ENCODE results near the gene ZNF430. TPM values are rescaled to one million over a fixed set of nuclear protein-coding genes. Genes with fewer than 3 reads are reported as not detected.
A peak's percentile ranks its signal among the peaks of the same experiment; 100 is the strongest.

ZNF430 gene
- total RNA-seq, 4 donors from 2014 or later = 3.8 to 173 (median 26.0) TPM

- Histone ChIP-seq H3K36me3 (no peaks in the 10 kb centered on the region), H3K27ac (no peak overlapping the region), H3K4me1 (no peaks in the 10 kb centered on the region), H3K9me3 (peaks cover 0 to 9% of the 10 kb centered on the region in 2 donors), H3K4me3 (no peak overlapping the region), H3K27me3 (no peaks in the 10 kb centered on the region)
- intact Hi-C loops (cut with DNase I; ENCODE audit: low total_unique reads) = no loop called here
- DNase-seq = no peak
- no peak for TF ChIP-seq POLR2A (IDR thresholded peaks at IDR 0.05)
- TF ChIP-seq CTCF (IDR thresholded peaks at IDR 0.05) = no peak
Observed at GRCh38 chr19:21065336-21065735, 44.9 kb downstream of the ZNF430 start.

DNA sequence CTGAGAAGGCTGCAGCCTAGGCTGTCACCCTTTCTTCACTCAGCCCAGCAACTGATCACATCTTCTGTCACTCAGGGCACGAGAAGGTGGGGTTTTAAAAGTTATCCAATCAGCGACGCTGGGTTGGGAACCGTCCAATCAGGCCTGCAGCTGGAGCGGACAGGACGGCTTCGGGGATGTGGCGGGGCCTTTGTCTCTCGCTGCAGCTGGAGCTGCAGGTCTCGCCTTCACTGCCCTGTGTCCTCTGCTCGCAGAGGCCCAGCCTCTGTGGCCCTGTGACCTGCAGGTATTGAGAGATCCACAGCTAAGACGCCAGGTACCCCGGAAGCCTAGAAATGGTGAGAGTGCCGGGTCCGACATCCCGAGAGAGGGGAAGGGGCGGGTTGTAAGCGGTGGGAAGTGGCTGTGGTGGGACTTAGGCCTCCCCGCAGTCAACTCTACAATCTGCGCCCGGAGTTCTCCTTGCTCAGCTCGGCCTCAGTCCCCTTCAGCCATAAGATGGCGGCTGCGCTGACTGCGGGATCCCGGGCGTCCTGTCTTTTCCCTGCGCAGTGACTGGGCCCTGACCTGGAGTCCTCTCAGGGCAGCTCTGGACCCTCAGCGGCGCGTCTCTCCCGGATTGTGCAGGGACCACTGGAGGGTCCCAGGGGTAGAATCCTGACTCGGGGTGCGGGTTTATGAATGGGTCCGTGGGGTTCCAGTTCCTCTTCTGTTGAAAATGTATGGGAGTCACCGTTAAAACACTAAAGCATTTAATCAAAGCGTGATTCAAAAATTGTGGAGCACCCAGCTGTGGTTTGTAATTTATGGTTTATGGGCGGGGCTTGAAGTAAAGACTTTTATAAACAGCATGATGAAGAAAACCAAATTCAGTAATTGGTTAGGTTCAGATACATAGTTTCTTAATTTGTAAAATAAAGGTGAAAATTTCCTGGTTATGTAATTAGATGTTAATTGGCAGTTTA lies 61.8 kb downstream of the ZNF430 start, which contains the start of gene ZNF714:
TSS of gene ZNF714 (plus strand) at position 193 of the 965 bp plus-strand sequence. CDS start 16,066 bp downstream, outside the sequence.
- H3K36me3 ChIP-seq = no peaks in the 10 kb centered on the region
- no peaks in the 10 kb centered on the region for H3K27me3 ChIP-seq
- no peaks in the 10 kb centered on the region for H3K9me3 ChIP-seq
- H3K4me3 ChIP-seq = peak within 1 kb of the TSS; percentile 49 to 54
- no peak for TF ChIP-seq CTCF (IDR thresholded peaks at IDR 0.05)
- peak in 1 of 2 donors; percentile 25 for TF ChIP-seq POLR2A (IDR thresholded peaks at IDR 0.05)
- H3K4me1 ChIP-seq = no peaks in the 10 kb centered on the region
- H3K27ac ChIP-seq = peak within 1 kb of the TSS; percentile 55 to 63
- intact Hi-C loops (cut with DNase I; ENCODE audit: low total_unique reads) = no loop called here
- DNase-seq = peak; percentile 77 to 81

GRCh38 chr19:21084343-21084742 lies 63.9 kb downstream of the ZNF430 start:
- Histone ChIP-seq H3K4me1 (no peaks in the 10 kb centered on the region), H3K27me3 (no peaks in the 10 kb centered on the region), H3K9me3 (no peaks in the 10 kb centered on the region), H3K27ac (no peak overlapping the region), H3K4me3 (no peak overlapping the region), H3K36me3 (no peaks in the 10 kb centered on the region)
- no peak for DNase-seq
- TF ChIP-seq CTCF (IDR thresholded peaks at IDR 0.05) (no peak), POLR2A (IDR thresholded peaks at IDR 0.05) (no peak)
- intact Hi-C loops (cut with DNase I; ENCODE audit: low total_unique reads) = no loop called here

DNA sequence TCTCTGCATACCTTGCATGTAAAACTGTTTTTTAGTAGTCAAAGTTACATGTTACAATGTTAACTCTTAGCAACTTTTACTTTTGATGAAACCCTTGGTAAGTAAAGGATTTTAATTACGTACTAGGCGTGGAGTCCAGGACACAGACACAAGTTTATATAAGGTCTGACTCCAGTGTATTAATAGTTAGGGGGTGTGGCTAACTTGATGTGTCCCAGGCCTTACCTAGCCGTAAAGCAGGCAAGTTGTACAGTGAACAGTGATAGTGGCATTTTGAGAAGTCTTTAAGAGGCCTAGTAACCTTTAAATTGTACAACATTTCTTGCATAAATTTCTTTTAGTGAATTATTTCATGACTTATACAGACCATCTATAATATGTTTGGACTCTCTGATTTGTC lies 67.4 kb downstream of the ZNF430 start:
- intact Hi-C loops (cut with DNase I; ENCODE audit: low total_unique reads) = no loop called here
- no peaks in the 10 kb centered on the region for H3K9me3 ChIP-seq
- DNase-seq = no peak
- H3K36me3 ChIP-seq = no peaks in the 10 kb centered on the region
- H3K27me3 ChIP-seq = no peaks in the 10 kb centered on the region
- TF ChIP-seq CTCF (IDR thresholded peaks at IDR 0.05) = no peak
- TF ChIP-seq POLR2A (IDR thresholded peaks at IDR 0.05) = no peak
- no peaks in the 10 kb centered on the region for H3K4me1 ChIP-seq
- no peak overlapping the region for H3K27ac ChIP-seq
- no peak overlapping the region for H3K4me3 ChIP-seq

GRCh38 chr19:21092109-21092508 lies 71.7 kb downstream of the ZNF430 start:
- TF ChIP-seq POLR2A (IDR thresholded peaks at IDR 0.05) (no peak), CTCF (IDR thresholded peaks at IDR 0.05) (no peak)
- intact Hi-C loops (cut with DNase I; ENCODE audit: low total_unique reads) = no loop called here
- Histone ChIP-seq H3K27me3 (no peaks in the 10 kb centered on the region), H3K36me3 (no peaks in the 10 kb centered on the region), H3K4me1 (no peaks in the 10 kb centered on the region), H3K27ac (no peak overlapping the region), H3K4me3 (no peak overlapping the region), H3K9me3 (no peaks in the 10 kb centered on the region)
- no peak for DNase-seq
